Measurements from ENCODE around the gene ITGBL1. TPM values are rescaled to one million over a fixed set of nuclear protein-coding genes. Genes with fewer than 3 reads are reported as not detected.

Gene ITGBL1
- total RNA-seq, 2 experiments from 2014 or later: not detected

DNA sequence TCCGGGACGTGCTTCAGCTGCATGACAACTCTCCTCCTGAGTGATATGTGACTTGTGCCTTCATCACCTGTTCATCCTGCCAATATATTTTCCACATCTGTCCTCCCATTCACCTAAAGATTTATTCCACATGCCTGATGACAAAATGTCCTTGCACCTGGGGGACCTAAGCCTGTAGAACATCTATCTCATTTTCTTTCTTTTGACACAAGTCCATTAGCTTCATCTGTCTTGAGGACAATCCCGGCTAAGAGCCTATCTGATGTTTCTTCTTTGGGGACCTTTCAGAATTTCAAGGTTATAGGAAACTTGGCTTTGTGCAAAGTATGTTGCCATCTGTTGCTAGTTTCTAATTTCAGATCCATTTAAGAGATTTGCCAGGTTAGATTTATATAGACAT is 41.1 kb downstream of the ITGBL1 start:
- Mint-ChIP-seq H3K4me1 (ENCODE audit: low read depth) (no peaks in the 10 kb centered on the region), H3K36me3 (ENCODE audit: low read depth) (no peaks in the 10 kb centered on the region), H3K4me3 (no peak overlapping the region), H3K9me3 (no peaks in the 10 kb centered on the region), H3K27me3 (peaks cover 20% of the 10 kb centered on the region), H3K27ac (no peak overlapping the region)
- no peaks in the 10 kb centered on the region for H3K9me3 ChIP-seq (ENCODE audit: control insufficient read depth in 1 of 2, insufficient read depth in 1 of 2, low read length in 2 of 2)
- no peak for ATAC-seq (ENCODE audit: poor library complexity)
- no peak for TF ChIP-seq CTCF (IDR thresholded peaks at IDR 0.05)
- no peaks in the 10 kb centered on the region for H3K36me3 ChIP-seq (ENCODE audit: insufficient read depth, low read length)
- no peak overlapping the region for H3K27ac ChIP-seq (ENCODE audit: low read depth in 1 of 2, low read length in 2 of 2)
- ChIA-PET POLR2A (no interaction called here), CTCF (no interaction called here)
- H3K4me1 ChIP-seq (ENCODE audit: insufficient read depth, low read length): no peaks in the 10 kb centered on the region
- intact Hi-C loops (cut with DNase I, micrococcal nuclease): no loop called here
- no peak for DNase-seq
- H3K4me3 ChIP-seq (ENCODE audit: low read length): no peak overlapping the region
- H3K27me3 ChIP-seq (ENCODE audit: control insufficient read depth in 1 of 2, insufficient read depth in 2 of 2, low read length in 2 of 2): no peaks in the 10 kb centered on the region

DNA sequence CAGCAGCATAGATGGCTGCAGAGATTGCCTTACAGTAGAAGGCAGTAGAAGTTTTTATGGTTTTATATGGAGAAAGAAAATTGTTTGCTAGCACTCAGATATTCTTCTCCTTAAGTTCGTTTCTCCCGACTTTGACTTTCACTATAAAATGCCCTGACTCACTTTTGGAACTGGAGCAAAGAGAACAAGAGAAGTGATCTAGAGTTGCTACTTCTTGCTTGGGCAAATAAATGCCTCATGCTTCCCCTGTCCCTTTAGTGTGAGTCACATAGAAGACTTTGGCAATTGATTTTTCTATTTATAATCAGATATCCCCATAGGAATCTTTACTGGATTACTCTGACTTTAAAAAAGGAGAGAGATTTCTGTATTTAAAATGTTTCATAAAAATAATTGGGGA is 46.9 kb downstream of the ITGBL1 start:
- no peaks in the 10 kb centered on the region for H3K9me3 Mint-ChIP-seq
- no peaks in the 10 kb centered on the region for H3K36me3 Mint-ChIP-seq (ENCODE audit: low read depth)
- H3K4me3 Mint-ChIP-seq: no peak overlapping the region
- ChIA-PET POLR2A (no interaction called here), CTCF (no interaction called here)
- TF ChIP-seq CTCF (IDR thresholded peaks at IDR 0.05): no peak
- Histone ChIP-seq H3K4me3 (ENCODE audit: low read length) (no peak overlapping the region), H3K36me3 (ENCODE audit: insufficient read depth, low read length) (no peaks in the 10 kb centered on the region), H3K27me3 (ENCODE audit: control insufficient read depth in 1 of 2, insufficient read depth in 2 of 2, low read length in 2 of 2) (no peaks in the 10 kb centered on the region), H3K27ac (ENCODE audit: low read depth in 1 of 2, low read length in 2 of 2) (no peak overlapping the region), H3K4me1 (ENCODE audit: insufficient read depth, low read length) (no peaks in the 10 kb centered on the region), H3K9me3 (ENCODE audit: control insufficient read depth in 1 of 2, insufficient read depth in 1 of 2, low read length in 2 of 2) (no peaks in the 10 kb centered on the region)
- H3K27ac Mint-ChIP-seq: no peak overlapping the region
- DNase-seq: no peak
- intact Hi-C loops (cut with DNase I, micrococcal nuclease): no loop called here
- H3K27me3 Mint-ChIP-seq: peaks cover 42% of the 10 kb centered on the region
- no peak for ATAC-seq (ENCODE audit: poor library complexity)
- no peaks in the 10 kb centered on the region for H3K4me1 Mint-ChIP-seq (ENCODE audit: low read depth)

GRCh38 chr13:101502618-101503017 is 50.1 kb downstream of the ITGBL1 start:
- Mint-ChIP-seq H3K27ac (no peak overlapping the region), H3K4me3 (no peak overlapping the region), H3K27me3 (peaks cover 35% of the 10 kb centered on the region), H3K9me3 (no peaks in the 10 kb centered on the region), H3K4me1 (ENCODE audit: low read depth) (no peaks in the 10 kb centered on the region), H3K36me3 (ENCODE audit: low read depth) (no peaks in the 10 kb centered on the region)
- CTCF ChIA-PET: no interaction called here
- Histone ChIP-seq H3K9me3 (ENCODE audit: control insufficient read depth in 1 of 2, insufficient read depth in 1 of 2, low read length in 2 of 2) (no peaks in the 10 kb centered on the region), H3K36me3 (ENCODE audit: insufficient read depth, low read length) (no peaks in the 10 kb centered on the region), H3K4me1 (ENCODE audit: insufficient read depth, low read length) (no peaks in the 10 kb centered on the region), H3K4me3 (ENCODE audit: low read length) (no peak overlapping the region), H3K27me3 (ENCODE audit: control insufficient read depth in 1 of 2, insufficient read depth in 2 of 2, low read length in 2 of 2) (no peaks in the 10 kb centered on the region), H3K27ac (ENCODE audit: low read depth in 1 of 2, low read length in 2 of 2) (no peak overlapping the region)
- ATAC-seq (ENCODE audit: poor library complexity) (no peak), DNase-seq (no peak)
- POLR2A ChIA-PET: interaction anchor here (0.5 kb wide), 1 partner anchor 26 kb away, joined by 3 read pairs; no protein-coding TSS in a partner anchor
- intact Hi-C loops (cut with DNase I, micrococcal nuclease): no loop called here
- no peak for TF ChIP-seq CTCF (IDR thresholded peaks at IDR 0.05)
